Fibroblast of skin of scalp (primary cell): ENCODE data around the gene SETD5.

Source experiments
- DNase-seq: peaks from one replicate; pipeline ENCODE4 v3.0.0-alpha.2; 2013

The SETD5 gene

DNA sequence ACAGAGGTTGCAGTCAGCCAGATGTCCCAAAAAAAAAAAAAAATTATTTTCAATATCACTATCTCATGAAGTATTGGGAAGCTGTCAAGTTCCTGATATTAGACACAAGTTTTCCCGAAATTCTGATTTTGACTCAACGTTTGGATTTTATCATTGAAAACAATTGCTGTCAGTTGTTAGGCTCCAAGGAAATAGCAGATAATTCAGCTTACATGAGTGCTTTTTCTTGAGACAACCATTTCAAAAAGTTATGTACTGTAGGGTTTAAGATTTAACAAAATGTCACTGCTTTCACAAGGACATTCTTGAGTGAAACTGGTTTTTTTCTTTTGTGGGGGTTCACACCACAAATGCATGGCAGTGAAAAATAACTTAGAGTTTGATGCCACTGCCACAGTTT is 9.3 kb upstream of the SETD5 start:
- DNase-seq = no peak

DNA sequence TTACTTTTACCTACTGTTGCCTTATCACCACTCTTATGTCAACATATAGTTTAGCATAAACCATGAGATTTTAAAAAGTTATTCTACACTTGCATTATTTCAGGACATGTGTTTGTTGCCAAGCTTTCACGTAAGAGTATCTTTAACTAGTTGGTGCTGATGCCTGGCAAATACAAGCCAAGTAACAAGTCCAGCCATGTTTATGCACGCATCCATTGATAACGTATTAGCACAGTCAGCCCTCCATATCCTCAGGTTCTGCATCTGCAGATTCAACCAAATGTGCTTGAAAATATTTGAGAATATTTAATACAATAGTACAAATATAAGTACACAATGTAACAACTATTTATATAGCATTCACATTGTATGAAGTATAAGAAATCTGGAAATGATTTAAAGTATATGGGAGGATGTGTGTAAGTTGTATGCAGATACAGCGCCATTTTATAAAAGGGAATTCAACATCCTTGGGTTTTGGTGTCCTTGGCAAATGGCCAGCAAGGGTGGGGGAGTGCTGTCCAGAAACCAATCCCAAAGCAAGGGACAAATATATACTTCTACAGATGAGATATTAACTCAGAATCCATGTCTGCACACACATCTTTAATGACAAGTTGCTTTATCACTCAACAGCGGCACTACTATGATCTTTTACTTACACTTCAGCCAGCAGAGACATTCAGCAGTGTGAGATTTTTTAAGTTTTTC is 8.7 kb upstream of the SETD5 start:
- DNase-seq = no peak

DNA sequence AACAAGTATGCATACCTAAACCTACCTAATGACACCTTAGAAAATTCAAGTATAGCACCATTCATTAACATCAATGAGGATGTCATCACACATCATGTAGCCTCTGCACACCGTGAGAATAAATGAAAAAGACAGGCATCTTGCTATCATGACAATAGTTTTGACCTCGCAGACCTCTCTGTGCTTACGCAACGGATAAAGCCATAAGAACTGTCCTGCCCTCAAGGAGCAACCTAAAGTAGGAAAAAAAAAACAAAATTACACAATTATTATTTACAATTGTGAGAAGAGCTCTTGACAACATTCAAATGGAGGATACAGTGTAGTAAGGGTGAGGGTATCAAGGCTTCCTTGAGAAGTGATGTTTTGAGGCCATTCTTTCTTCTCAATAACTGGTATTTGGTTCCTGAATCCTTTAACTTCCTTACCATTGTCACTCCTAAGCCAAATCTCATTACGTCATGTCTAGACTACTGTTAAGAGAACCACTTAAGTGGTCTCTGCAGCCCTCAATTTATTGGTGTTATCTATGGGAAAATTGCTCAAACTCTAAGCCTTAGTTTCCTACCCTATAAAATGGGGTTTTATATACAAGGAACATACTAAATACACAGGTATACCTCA is 7.0 kb upstream of the SETD5 start:
- DNase-seq = no peak

DNA sequence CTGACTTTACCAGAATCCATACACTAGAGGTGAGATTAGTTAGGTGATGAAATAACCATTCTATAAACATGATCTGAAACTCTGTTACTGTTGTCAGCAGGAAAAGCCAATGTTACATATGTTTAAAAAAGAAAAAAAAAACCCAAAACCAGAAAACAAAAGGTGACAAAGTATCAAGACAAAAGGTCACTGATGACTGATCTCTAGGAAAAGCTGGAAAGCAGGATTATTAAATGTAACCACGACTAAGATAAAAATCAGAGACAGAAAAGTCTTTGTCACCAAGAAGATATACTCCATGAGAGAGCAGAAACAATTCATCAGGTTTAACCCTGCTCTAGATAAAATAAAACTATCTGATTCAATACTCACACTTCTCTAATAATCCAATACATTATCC is 5.4 kb upstream of the SETD5 start:
- no peak for DNase-seq

DNA sequence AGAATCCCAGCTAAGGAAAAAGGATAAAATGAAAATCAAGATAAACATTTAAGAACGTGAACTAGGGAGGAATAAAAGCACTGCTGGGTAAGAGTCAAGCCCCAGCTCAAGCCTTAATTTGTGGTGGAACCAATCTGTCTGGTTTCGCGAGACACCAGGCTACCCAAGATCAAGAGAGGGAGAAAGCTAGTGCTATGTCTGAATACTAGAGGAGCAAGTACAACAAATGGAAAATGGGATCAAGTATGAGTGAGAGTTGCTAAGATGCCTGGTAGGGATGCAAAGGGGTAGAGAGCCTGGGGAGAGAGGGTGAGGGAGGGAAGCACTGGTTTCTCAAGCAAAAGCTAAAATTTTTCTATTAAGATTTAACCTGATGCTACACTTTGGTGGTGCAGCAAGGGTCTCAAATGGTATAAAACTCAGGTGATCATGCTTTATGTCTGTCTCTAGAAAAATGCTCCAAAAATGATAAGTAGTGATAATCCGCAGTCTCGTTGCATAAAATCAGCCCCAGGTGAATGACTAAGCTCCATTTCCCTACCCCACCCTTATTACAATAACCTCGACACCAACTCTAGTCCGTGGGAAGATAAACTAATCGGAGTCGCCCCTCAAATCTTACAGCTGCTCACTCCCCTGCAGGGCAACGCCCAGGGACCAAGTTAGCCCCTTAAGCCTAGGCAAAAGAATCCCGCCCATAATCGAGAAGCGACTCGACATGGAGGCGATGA is 1.7 kb upstream of the SETD5 start:
- DNase-seq = no peak

DNA sequence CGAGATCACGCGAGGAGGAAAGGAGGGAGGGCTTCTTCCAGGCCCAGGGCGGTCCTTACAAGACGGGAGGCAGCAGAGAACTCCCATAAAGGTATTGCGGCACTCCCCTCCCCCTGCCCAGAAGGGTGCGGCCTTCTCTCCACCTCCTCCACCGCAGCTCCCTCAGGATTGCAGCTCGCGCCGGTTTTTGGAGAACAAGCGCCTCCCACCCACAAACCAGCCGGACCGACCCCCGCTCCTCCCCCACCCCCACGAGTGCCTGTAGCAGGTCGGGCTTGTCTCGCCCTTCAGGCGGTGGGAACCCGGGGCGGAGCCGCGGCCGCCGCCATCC is 1.1 kb upstream of the SETD5 start:
- DNase-seq = peak; percentile 98

DNA sequence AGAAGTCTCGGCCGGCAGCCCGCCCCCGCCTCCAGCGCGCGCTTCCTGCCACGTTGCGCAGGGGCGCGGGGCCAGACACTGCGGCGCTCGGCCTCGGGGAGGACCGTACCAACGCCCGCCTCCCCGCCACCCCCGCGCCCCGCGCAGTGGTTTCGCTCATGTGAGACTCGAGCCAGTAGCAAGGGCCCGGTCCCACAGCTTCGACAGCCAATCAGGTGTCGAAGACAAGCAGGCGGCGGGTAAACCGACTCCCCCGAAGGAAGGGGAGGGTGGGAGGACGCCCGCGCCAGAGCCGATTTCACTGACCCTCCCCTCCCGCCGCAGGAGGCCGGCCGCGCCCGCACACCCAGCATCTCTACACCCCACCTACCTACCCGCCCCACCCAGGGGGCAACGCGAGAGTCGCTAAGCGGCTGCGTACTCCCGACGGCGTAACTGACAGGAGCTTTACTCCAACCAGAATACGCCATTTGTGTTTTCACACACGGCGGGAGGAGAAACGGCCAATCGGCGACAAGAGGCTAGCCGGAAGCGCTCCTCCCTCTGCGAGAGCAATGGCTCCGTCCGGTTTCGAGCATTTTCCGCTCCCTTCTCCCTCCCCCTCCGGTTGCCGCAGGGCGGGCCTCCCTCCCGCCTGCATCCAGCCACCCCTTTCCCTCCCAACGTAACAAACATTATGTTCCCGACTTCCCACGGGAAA is 633 bp upstream of the SETD5 start:
- DNase-seq = peak; percentile 100

DNA sequence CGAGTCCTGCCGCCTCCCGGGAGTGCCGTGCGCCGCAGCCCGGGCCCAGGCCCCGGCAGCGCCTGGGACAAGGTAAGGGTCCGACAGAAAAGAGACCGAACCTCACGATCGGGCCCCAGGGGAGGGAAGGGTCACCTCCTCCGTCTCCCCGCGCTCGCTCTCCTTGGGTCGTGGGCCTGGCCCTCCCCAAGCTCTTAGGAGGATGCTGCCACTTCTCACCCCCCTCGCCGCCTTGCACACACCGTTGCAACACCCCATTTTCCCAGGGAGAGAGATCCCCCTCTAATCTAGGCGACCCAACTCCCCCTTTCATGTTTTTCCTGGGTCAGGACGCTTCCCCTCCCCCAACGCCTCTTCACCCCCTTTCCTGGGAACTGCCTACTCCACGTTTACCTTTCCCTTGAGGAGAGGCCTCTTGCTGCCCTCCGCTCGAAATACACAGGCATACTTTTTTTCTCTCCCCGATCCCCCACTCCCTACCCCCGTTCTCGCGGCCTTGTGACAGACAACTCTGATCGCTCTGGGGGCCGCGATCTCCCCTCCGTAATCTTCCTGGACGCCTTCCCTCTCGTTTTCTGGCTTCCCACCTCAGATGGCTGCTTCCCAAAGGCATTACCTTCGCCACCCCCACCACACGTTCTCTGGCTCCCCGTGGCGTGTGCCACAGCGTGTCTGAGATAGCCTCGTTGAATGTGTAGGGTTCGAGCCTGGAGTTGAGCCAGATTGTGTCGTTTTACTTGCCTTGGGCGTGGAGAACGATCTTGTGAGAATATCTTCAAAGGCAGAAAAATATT is 688 bp downstream of the SETD5 start:
- DNase-seq = peak; percentile 64

DNA sequence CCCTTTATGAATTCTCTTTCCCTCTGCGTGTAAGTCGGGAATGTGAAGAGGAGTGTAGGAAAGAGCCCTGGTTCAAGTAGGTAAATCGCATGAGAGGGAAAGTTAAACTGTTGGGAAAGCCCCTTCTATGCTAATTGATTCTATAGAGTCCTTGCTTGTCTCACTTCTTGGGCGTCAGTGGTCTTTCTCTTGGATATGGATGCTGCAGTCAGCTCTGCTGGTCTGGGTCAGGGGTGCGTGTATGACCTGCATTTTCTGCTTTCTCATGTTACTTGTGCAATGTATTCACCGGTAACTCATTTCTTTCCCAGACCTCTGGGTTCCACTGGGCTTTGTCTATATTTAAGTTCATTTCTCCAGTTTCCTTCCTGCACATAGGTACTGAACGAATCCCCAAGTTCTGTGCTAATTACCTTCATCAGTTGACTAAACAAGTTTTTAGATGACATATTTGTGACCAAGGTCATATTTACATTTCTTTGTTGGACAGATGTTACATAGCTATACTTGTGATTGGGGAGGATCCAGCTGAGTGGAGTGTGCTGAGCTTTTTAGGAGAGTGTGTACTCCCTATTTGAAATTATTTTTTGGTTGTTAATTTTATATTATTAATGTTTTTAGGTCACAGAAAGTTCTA is 1.4 kb downstream of the SETD5 start:
- peak; percentile 28 for DNase-seq

DNA sequence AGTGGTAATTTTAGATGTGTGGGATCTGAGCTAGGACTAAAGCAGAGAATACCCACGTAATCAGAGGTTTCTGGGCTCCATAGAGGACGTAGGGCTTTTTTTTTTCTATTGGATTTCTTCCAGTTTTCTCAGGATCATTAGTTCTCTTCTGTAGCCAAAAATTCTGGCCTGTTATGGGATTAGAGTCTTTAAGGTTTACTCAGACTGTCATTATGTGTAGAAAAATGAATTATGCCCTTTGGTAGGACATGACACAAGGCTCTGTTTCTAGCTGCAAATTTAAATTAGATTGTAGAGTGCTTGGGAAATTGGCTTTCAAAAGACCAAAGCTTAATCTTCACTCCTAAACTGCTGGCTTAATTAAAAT is 1.9 kb downstream of the SETD5 start:
- DNase-seq = no peak

DNA sequence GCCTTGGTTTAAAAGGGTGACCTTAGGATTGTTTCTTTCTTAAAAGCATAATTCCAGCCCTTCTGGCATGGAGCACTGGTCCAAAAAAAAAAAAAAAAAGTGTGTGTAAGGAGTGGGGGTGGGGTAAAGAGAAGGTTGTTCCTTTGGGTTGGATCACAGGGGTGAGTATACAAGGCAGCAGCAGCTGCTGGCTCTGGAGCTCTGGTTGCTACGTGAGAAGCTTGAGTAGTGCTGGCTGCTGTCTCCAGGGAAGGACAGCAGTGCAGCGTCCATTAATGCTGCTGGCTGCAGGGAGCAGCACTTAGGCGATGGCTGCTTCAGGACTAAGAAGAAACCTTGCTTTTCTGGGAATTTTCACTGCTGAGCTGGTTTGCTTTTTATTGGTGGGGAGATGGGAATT is 2.3 kb downstream of the SETD5 start:
- DNase-seq = peak; percentile 93

DNA sequence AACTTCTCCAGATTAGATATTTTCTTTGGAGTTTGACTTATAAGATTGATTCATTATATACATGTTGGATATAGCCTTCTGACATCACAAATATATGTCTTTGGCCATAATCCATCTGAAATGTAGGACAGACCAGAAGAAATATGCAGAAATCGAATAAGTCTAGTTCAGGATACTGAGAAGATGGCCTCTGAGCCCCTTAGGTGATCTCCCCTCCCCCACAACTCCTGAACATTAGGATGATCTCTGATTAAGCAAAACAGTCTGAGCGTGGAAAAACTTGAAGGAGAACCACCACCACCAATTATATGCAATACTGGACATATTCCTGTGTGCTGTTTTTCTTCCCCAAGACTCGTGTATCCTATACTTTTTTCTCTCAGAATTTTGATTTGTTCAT is 3.2 kb downstream of the SETD5 start:
- DNase-seq = no peak

DNA sequence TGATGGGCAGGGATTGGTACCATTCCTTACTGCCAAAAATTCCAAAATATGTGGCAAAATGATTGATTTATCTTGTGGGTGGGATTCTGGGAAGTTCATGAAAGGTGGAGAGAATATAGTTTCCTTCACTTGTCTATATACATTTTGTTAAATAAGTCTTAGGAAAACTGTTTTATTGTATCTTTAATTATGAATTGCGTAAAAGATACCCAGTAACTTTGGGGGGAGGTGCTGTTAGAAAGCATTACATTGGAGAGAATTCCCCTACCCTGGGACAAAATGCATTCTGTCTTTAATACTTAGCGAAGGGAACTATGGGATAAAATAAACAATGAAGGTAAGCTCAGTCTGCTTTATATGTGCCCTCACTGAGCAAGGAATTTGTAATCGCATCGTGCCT is 4.6 kb downstream of the SETD5 start:
- DNase-seq = no peak

DNA sequence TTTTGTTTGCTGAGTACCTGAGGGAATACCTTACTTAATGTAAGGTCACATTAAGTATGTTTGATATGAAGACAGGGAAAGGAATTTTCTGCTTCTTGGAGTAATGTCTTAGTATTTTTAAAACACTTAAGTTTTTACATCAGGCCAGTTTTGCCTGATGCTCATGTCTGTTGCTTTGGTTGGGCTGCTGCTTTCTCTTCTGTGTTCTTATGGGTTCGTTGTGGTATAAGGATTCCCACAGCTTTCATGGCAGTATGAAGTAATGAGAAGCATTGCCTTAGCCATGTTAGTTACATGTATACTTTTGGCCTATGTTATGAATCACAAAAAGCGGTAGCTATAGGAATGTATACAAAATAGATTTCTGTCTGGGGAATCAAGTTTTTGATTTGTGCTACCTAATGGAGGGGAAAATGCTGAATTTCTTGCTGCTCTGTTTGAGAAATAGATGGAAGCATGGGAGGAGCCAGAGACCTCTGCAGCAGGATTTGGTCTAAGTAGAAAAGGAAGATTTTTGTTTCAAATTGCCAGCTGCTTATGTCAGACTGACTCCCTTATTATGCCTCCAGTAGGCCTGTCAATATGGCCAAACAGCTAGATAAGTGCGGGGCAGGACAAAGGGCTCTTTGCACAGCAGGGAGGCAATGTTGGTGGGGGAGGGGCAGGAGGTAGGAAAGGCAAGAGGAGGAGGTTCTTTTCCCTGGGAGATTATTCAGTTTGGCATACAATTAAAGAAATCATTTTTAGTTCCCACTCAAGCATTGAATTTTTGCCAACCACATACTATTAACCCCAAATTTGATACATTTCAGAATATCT is 5.2 kb downstream of the SETD5 start:
- DNase-seq = peak; percentile 45

DNA sequence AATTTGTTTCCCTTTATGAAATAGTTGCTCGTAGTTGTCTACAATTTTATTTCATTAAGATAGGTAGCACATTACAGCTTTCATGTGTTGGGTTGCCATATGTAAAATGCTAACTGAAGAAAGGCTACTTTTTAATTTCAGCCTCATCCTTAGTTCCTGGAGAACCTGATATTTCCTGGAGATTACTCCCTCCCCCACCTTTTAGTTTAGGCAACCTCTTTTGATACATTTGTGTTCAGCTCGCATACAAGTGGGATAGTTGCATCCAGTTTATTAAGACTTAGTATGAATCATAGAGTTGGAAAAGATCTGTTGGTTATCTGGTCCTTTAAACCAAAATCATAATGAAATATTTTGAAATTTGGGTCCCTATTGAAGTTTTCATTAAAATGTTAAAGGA is 6.0 kb downstream of the SETD5 start:
- no peak for DNase-seq

DNA sequence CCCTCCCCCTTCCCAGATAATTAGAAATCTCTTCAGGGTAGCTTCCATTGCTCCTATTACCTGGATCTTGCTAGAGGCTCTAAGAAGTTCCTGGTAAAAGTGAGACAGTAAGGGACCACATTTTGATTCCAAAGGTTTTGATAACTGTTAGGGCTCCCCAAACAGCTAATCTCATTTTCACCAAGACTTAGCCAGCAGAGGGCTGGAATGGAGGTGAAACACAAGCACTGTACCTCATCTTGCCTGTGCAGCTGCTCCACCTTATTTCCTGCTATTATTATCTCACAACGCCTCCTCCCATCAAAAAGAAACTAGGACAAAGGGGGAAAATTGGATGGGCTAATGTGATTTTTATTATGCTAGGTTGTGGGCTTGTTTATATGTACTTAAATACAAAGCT is 7.3 kb downstream of the SETD5 start:
- DNase-seq = no peak

DNA sequence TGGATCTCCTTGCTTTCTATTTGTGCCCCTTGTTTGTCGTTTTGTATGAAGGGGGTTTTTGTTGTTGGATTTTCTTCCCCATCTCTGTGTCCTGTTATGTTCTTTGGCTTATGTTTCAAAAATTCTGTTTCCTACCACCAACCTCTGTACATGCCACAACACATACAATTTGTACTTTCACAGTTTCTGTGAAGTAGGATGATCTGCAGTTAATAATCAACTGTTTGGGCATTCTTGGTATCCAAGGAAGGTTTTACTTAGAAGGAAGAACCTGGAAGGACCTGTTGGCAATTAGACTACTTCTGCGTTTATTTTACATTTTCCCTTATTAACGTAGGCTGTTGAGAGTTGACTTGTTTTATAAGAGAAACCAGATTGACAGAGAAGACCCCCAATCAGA is 8.3 kb downstream of the SETD5 start:
- no peak for DNase-seq

DNA sequence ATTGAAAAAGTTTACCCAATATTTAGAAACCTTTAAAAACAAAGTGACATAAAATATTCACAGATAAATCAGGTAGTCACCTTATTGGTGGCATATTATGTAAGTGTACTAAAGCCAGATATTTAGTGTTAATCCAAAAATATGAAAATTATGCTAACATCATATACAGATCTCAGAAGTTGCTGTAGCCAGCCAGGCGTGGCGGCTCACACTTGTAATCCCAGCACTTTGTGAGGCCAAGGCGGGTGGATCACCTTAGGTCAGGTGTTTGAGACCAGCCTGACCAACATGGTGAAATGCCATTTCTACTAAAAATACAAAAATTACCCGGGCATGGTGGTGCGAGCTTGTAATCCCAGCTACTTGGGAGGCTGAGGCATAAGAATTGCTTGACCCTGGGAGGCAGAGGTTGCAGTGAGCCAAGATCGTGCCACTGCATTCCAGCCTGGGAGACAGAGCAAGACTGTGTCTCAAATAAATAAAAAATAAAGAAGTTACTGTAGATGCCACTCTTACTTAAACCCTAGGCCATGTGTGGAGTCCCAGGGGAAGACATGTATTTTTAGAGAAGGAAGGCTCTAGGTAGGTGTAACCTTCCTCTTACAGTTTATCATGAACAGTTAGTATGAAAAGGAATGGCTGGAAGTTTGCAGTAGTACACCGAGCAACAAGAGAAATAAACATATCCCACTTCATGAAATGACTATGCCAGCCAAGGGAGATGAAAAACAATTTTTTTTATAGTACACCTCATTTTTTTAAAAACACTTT is 9.6 kb downstream of the SETD5 start:
- no peak for DNase-seq

DNA sequence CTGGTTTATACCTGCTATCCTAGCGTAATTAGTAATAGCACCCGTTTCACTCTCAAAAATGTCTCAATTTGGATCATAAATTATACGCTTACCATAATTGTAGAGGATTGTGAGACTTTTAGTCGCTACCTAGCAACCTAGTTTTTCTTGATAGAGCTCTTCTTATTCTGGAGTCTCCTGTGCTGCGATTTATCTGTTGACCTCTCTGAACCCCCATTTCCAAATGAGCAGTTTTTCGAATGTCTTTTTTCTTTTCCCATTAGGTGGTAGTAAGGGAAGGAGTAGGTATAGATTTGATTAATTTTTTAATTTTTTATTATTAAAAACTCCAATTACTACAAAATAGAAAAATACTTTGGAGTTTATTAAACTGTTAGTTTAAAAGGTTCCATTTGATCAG is 10.6 kb downstream of the SETD5 start:
- no peak for DNase-seq

DNA sequence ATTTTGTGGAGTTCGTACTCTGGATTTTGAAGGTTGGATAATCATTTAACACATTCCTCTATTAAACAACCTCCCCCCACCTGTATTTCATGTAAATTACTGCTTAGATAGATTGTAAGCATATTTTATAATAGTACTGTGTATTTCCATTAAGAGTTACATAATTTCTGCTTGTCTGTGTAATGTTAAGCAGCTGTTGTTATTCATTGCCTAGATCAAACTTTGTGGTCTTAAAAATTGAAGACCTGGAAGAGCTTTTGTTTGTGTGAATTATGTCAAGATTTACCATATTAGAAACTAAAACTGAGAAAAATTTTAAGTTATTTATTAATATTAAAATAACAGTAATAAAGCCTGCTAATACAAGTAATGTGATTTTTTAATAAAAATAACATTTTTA is 11.1 kb downstream of the SETD5 start:
- no peak for DNase-seq
